ENCODE data around the gene PRRT4.

PRRT4 gene

GRCh38 chr7:128398016-128398840 lies 36.7 kb upstream of the PRRT4 start:
- no peak for TF ChIP-seq EZH2phosphoT487 (IDR thresholded peaks at IDR 0.05; ENCODE audit: low read length)
- TF ChIP-seq EZH2 (optimal IDR thresholded peaks at IDR 0.05; ENCODE audit: low read depth, low read length): no peak
- TF ChIP-seq CTCF (IDR thresholded peaks at IDR 0.05; ENCODE audit: low read length): peak; percentile 98
- no peak for DNase-seq
- Histone ChIP-seq H3K4me2 (ENCODE audit: low read depth, low read length) (no peak overlapping the region), H3F3A (ENCODE audit: insufficient read depth, low read length) (no peaks in the 10 kb centered on the region), H4K20me1 (ENCODE audit: insufficient read depth, low read length) (no peaks in the 10 kb centered on the region), H3K9me2 (replicated peaks; ENCODE audit: insufficient read depth, low read length) (no peaks in the 10 kb centered on the region), H3K79me2 (ENCODE audit: low read length) (no peaks in the 10 kb centered on the region), H3K27me3 (replicated peaks; ENCODE audit: insufficient read depth, low read length) (no peaks in the 10 kb centered on the region), H3K27ac (ENCODE audit: low read length) (no peak overlapping the region), H3K4me1 (ENCODE audit: low read length) (no peaks in the 10 kb centered on the region), H3K9me3 (replicated peaks; ENCODE audit: insufficient read depth, low read length) (no peaks in the 10 kb centered on the region), H3K9ac (ENCODE audit: low read length) (no peak overlapping the region), H2AFZ (ENCODE audit: low read length) (no peak overlapping the region), H3K4me3 (ENCODE audit: low read length) (no peak overlapping the region), H3K36me3 (replicated peaks; ENCODE audit: insufficient read depth, low read length) (peaks cover 8% of the 10 kb centered on the region; the same call in 1 of the 2 replicates)

- no peaks in the 10 kb centered on the region for H3K4me1 ChIP-seq (ENCODE audit: low read length)
- no peaks in the 10 kb centered on the region for H4K20me1 ChIP-seq (ENCODE audit: insufficient read depth, low read length)
- peaks cover 8% of the 10 kb centered on the region; the same call in 1 of the 2 replicates for H3K36me3 ChIP-seq (replicated peaks; ENCODE audit: insufficient read depth, low read length)
- no peaks in the 10 kb centered on the region for H3K27me3 ChIP-seq (replicated peaks; ENCODE audit: insufficient read depth, low read length)
- no peak overlapping the region for H3K27ac ChIP-seq (ENCODE audit: low read length)
- TF ChIP-seq CTCF (IDR thresholded peaks at IDR 0.05; ENCODE audit: low read length): no peak
- no peak overlapping the region for H3K9ac ChIP-seq (ENCODE audit: low read length)
- no peak overlapping the region for H2AFZ ChIP-seq (ENCODE audit: low read length)
- no peaks in the 10 kb centered on the region for H3F3A ChIP-seq (ENCODE audit: insufficient read depth, low read length)
- H3K79me2 ChIP-seq (ENCODE audit: low read length): no peaks in the 10 kb centered on the region
- no peak overlapping the region for H3K4me2 ChIP-seq (ENCODE audit: low read depth, low read length)
- no peaks in the 10 kb centered on the region for H3K9me3 ChIP-seq (replicated peaks; ENCODE audit: insufficient read depth, low read length)
- H3K4me3 ChIP-seq (ENCODE audit: low read length): no peak overlapping the region
- no peak for DNase-seq
- no peaks in the 10 kb centered on the region for H3K9me2 ChIP-seq (replicated peaks; ENCODE audit: insufficient read depth, low read length)
Measured at GRCh38 chr7:128396357-128396756, 34.9 kb upstream of the PRRT4 start.

- no peaks in the 10 kb centered on the region for H4K20me1 ChIP-seq (ENCODE audit: insufficient read depth, low read length)
- H3K4me2 ChIP-seq (ENCODE audit: low read depth, low read length): no peak overlapping the region
- no peaks in the 10 kb centered on the region for H3K79me2 ChIP-seq (ENCODE audit: low read length)
- no peak for DNase-seq
- H3K27ac ChIP-seq (ENCODE audit: low read length): no peak overlapping the region
- H3K9me2 ChIP-seq (replicated peaks; ENCODE audit: insufficient read depth, low read length): no peaks in the 10 kb centered on the region
- no peaks in the 10 kb centered on the region for H3K9me3 ChIP-seq (replicated peaks; ENCODE audit: insufficient read depth, low read length)
- peaks cover 8% of the 10 kb centered on the region; the same call in 1 of the 2 replicates for H3K36me3 ChIP-seq (replicated peaks; ENCODE audit: insufficient read depth, low read length)
- no peak overlapping the region for H3K4me3 ChIP-seq (ENCODE audit: low read length)
- no peaks in the 10 kb centered on the region for H3F3A ChIP-seq (ENCODE audit: insufficient read depth, low read length)
- no peaks in the 10 kb centered on the region for H3K4me1 ChIP-seq (ENCODE audit: low read length)
- H2AFZ ChIP-seq (ENCODE audit: low read length): no peak overlapping the region
- H3K9ac ChIP-seq (ENCODE audit: low read length): no peak overlapping the region
- no peaks in the 10 kb centered on the region for H3K27me3 ChIP-seq (replicated peaks; ENCODE audit: insufficient read depth, low read length)
- peak; percentile 26 for TF ChIP-seq CTCF (IDR thresholded peaks at IDR 0.05; ENCODE audit: low read length)
- no peak for TF ChIP-seq EZH2 (optimal IDR thresholded peaks at IDR 0.05; ENCODE audit: low read depth, low read length)
Measured at GRCh38 chr7:128395748-128396147, 34.3 kb upstream of the PRRT4 start.
